HCT116 (cell line): ENCODE data around the gene GMEB1. TPM values are rescaled to one million over a fixed set of nuclear protein-coding genes. Genes with fewer than 3 reads are reported as not detected.
"Not testable (repeated sequence)": the region's sequence is repeated elsewhere in the genome, so short reads cannot be mapped to it uniquely, and the experiment has no call there.

Source experiments
- ATAC-seq: fragments of 200-7000 bp; cut with Tn5 transposase; 2 replicates; pipeline ENCODE4 v1.9.1; 2020; ENCODE audit warnings: mild to moderate bottlenecking, moderate library complexity
- BruUV-seq: library from RNA; stranded (reverse); fragments of 400-500 nt; replicated peaks from 2 replicates; lab custom pipeline; 2021; lab: Mats Ljungman, UMichigan
- CTCF ChIA-PET: fragments of 300-600 bp; sonication (Branson Sonifier 250); formaldehyde crosslinking; loops from one replicate; lab custom pipeline; 2021; ENCODE audit warnings: antibody characterized with exemption; lab: Charles Lee
- POLR2A ChIA-PET: fragments of 300-600, 350-600 bp; sonication (Branson Sonifier 250); formaldehyde crosslinking; loops from one replicate; lab custom pipeline; 2021; ENCODE audit warnings: antibody characterized with exemption; lab: Charles Lee
- RAD21 ChIA-PET, 2 experiments: fragments of 300-600 bp; sonication (Branson Sonifier 250); formaldehyde crosslinking; loops; one replicate each; lab custom pipeline; 2023; ENCODE audit warnings: low total read pairs in 2 of 2; ENCODE audit not compliant: uncharacterized antibody in 2 of 2, unreplicated experiment in 2 of 2, low non-redundant PET in 1 of 2; lab: Charles Lee
- DNase-seq: peaks from one replicate; pipeline ENCODE4 v3.0.0-alpha.2; 2010; ENCODE audit warnings: low read depth, low spot score
- H2AFZ ChIP-seq: fragments of 200-600 bp; shearing (Covaris generic), sonication (generic); 2 replicates; pipeline ENCODE4 v1.6.1; 2017; ENCODE audit warnings: low read depth, mixed run types, mixed read lengths, antibody characterized with exemption, low read length; ENCODE audit not compliant: poor library complexity, severe bottlenecking
- H3K27ac ChIP-seq: 2 replicates; pipeline ENCODE4 v1.5.1; 2012; ENCODE audit warnings: low read depth, low read length
- H3K27me3 ChIP-seq: fragments of 200-600 bp; sonication (generic); 2 replicates; pipeline ENCODE4 v1.6.1; 2016; ENCODE audit warnings: mixed run types, low read length, mixed read lengths; ENCODE audit not compliant: insufficient read depth
- H3K36me3 ChIP-seq, 2 experiments: fragments of 200-500 bp in 1 of 2; fragments of 200-600 bp in 1 of 2; sonication (Bioruptor generic) in 1 of 2; sonication (generic) in 1 of 2; 2 replicates each; pipeline versions ENCODE4 v1.5.1 to v1.6.1; 2014 to 2016; ENCODE audit warnings: low read length in 2 of 2, inconsistent platforms in 1 of 2, mixed read lengths in 1 of 2, mixed run types in 1 of 2; ENCODE audit not compliant: insufficient read depth in 2 of 2, control insufficient read depth in 1 of 2
- H3K4me1 ChIP-seq, 2 experiments: fragments of 200-600 bp in 1 of 2; sonication (generic) in 1 of 2; 2 replicates each; pipeline versions ENCODE4 v1.5.1 to v1.6.1; 2012 to 2017; ENCODE audit warnings: low read length in 2 of 2, inconsistent platforms in 1 of 2, mild to moderate bottlenecking in 1 of 2, mixed read lengths in 1 of 2, mixed run types in 1 of 2, moderate library complexity in 1 of 2; ENCODE audit not compliant: insufficient read depth in 2 of 2, control insufficient read depth in 1 of 2
- H3K4me2 ChIP-seq: fragments of 200-600 bp; sonication (generic); 2 replicates; pipeline ENCODE4 v1.6.1; 2017; ENCODE audit warnings: mixed run types, low read length, mixed read lengths
- H3K4me3 ChIP-seq, 2 experiments: fragments of 200-600 bp in 1 of 2; sonication (generic) in 1 of 2; replicated peaks in 1 of 2; 2 replicates each; pipeline ENCODE4 v1.5.1; 2011 to 2016; ENCODE audit warnings: low read length in 2 of 2, control low read depth in 1 of 2, low read depth in 1 of 2, mild to moderate bottlenecking in 1 of 2, mixed read lengths in 1 of 2, mixed run types in 1 of 2
- H3K79me2 ChIP-seq: fragments of 200-600 bp; sonication (generic); 2 replicates; pipeline ENCODE4 v1.6.1; 2017; ENCODE audit warnings: mild to moderate bottlenecking, mixed run types, low read length, moderate library complexity, mixed read lengths; ENCODE audit not compliant: insufficient read depth
- H3K9ac ChIP-seq: fragments of 200-600 bp; sonication (generic); 2 replicates; pipeline ENCODE4 v1.6.1; 2016; ENCODE audit warnings: low read length, mixed read lengths
- H3K9me2 ChIP-seq: fragments of 200-600 bp; sonication (generic), shearing (Covaris generic); 2 replicates; pipeline ENCODE4 v1.6.1; 2017; ENCODE audit warnings: mixed run types, mild to moderate bottlenecking, moderate library complexity; ENCODE audit not compliant: insufficient read depth
- H3K9me3 ChIP-seq, 2 experiments: fragments of 200-500 bp in 1 of 2; fragments of 200-600 bp in 1 of 2; sonication (Bioruptor generic) in 1 of 2; sonication (generic) in 1 of 2; 2 replicates each; pipeline ENCODE4 v1.6.1; 2014 to 2017; ENCODE audit warnings: low read length in 2 of 2, mixed read lengths in 2 of 2, inconsistent platforms in 1 of 2, low read depth in 1 of 2, mild to moderate bottlenecking in 1 of 2, mixed run types in 1 of 2, moderate library complexity in 1 of 2; ENCODE audit not compliant: control insufficient read depth in 1 of 2, insufficient read depth in 1 of 2
- H4K20me1 ChIP-seq: fragments of 200-600 bp; sonication (generic), shearing (Covaris generic); 2 replicates; pipeline ENCODE4 v1.6.1; 2017; ENCODE audit warnings: mixed run types, mild to moderate bottlenecking, moderate library complexity; ENCODE audit not compliant: insufficient read depth
- CEBPB ChIP-seq: IDR thresholded peaks from 2 replicates; pipeline ENCODE4 v1.6.1; 2012; ENCODE audit warnings: low read depth
- POLR2AphosphoS5 ChIP-seq: IDR thresholded peaks from 2 replicates; pipeline ENCODE4 v1.6.1; 2011; ENCODE audit warnings: mild to moderate bottlenecking, low read depth, low read length, moderate library complexity
- ZNF274 ChIP-seq: fragments of 200-500 bp; sonication (Bioruptor generic); IDR thresholded peaks from 2 replicates; pipeline ENCODE4 v1.6.1; 2014; ENCODE audit warnings: mild to moderate bottlenecking, low read depth, low read length, inconsistent platforms
- intact Hi-C: fragments of 100-400 bp; cut with micrococcal nuclease; formaldehyde crosslinking; loops from 2 replicates; pipeline ENCODE4 v1.10.0; 2022
- total RNA-seq: library from RNA; stranded (reverse); gene quantifications from one replicate; pipeline ENCODE4 v1.2.1, GENCODE V29; 2021; ENCODE audit not compliant: unreplicated experiment
- TF ChIP-seq, protein P1 (sequence below): IDR thresholded peaks from 2 replicates; pipeline ENCODE4 v1.6.1; 2012; ENCODE audit warnings: low read depth

GMEB1 gene
- total RNA-seq, 1 experiment from 2014 or later: 19.8 TPM

- TF ChIP-seq, protein P1, sequence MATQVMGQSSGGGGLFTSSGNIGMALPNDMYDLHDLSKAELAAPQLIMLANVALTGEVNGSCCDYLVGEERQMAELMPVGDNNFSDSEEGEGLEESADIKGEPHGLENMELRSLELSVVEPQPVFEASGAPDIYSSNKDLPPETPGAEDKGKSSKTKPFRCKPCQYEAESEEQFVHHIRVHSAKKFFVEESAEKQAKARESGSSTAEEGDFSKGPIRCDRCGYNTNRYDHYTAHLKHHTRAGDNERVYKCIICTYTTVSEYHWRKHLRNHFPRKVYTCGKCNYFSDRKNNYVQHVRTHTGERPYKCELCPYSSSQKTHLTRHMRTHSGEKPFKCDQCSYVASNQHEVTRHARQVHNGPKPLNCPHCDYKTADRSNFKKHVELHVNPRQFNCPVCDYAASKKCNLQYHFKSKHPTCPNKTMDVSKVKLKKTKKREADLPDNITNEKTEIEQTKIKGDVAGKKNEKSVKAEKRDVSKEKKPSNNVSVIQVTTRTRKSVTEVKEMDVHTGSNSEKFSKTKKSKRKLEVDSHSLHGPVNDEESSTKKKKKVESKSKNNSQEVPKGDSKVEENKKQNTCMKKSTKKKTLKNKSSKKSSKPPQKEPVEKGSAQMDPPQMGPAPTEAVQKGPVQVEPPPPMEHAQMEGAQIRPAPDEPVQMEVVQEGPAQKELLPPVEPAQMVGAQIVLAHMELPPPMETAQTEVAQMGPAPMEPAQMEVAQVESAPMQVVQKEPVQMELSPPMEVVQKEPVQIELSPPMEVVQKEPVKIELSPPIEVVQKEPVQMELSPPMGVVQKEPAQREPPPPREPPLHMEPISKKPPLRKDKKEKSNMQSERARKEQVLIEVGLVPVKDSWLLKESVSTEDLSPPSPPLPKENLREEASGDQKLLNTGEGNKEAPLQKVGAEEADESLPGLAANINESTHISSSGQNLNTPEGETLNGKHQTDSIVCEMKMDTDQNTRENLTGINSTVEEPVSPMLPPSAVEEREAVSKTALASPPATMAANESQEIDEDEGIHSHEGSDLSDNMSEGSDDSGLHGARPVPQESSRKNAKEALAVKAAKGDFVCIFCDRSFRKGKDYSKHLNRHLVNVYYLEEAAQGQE: no peak
- TF ChIP-seq POLR2AphosphoS5: no peak
- TF ChIP-seq CEBPB: no peak
- TF ChIP-seq ZNF274: no peak
Measured at GRCh38 chr1:28671254-28671780, 2.7 kb downstream of the GMEB1 start (continued).

DNA sequence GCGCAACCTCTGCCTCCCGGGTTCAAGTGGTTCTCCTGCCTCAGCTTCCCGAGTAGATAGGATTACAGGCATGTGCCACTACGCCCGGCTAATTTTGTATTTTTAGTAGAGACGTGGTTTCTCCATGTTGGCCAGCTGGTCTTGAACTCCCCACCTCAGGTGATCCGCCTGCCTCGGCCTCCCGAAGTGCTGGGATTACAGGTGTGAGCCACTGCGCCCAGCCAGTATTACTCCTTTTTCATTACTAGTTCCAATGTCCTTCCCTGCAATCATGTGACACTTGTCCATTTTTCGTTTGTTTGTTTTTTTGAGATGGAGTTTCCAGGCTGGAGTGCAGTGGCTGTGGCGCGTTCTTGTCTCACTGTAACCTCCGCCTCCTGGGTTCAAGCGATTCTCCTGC lies 4.4 kb downstream of the GMEB1 start:
- not testable (repeated sequence) for BruUV-seq

More for the DNA sequence above, 4.4 kb downstream of the GMEB1 start:
- H3K4me3 ChIP-seq, ATAC-seq, H3K9me2 ChIP-seq, POLR2A ChIA-PET, H3K9me3 ChIP-seq, H2AFZ ChIP-seq, H3K4me2 ChIP-seq, H3K9ac ChIP-seq, RAD21 ChIA-PET, DNase-seq, H3K27me3 ChIP-seq, H3K27ac ChIP-seq, H3K36me3 ChIP-seq, intact Hi-C loops, CTCF ChIA-PET, H4K20me1 ChIP-seq: not testable (repeated sequence)
- H3K4me1 ChIP-seq: peaks cover 4 to 11% of the 10 kb centered on the region in 2 experiments
- H3K79me2 ChIP-seq: peaks cover 32% of the 10 kb centered on the region
